ENCODE data around the gene ARHGDIG. TPM values are rescaled to one million over a fixed set of nuclear protein-coding genes. Genes with fewer than 3 reads are reported as not detected.

ARHGDIG gene
- total and polyA plus RNA-seq, 9 of the 15 experiments (the other 6 are each of a cell fraction or from before 2014, with no cell fraction given): 0.36 to 2.5 (median 0.64) TPM; not detected in 2

- 92% methylated on average over 26 of the region's 35 CpGs for WGBS (ENCODE audit: insufficient coverage, low coverage, missing lambda C conversion rate)
- DNase-seq (ENCODE audit: extremely low read depth in 1 of 4, low spot score in 3 of 4) (no peak), ATAC-seq (no peak), FAIRE-seq (no peak)
- Histone ChIP-seq H3K36me3 (ENCODE audit: control insufficient read depth, insufficient read depth, low read length) (peaks cover 21% of the 10 kb centered on the region; the same call in 2 of the 3 replicates), H3K27ac (ENCODE audit: extremely low read depth, low read depth, low read length) (no peak overlapping the region), H3K4me1 (replicated peaks in 1 of 2; ENCODE audit: control insufficient read depth in 2 of 2, insufficient read depth in 2 of 2, low read length in 2 of 2) (peaks cover 13 to 59% of the 10 kb centered on the region in 2 experiments; a peak in 4 of 5 replicates), H3K9ac (ENCODE audit: insufficient read depth in 1 of 2, low read depth in 2 of 2, low read length in 2 of 2) (no peak overlapping the region), H4K20me1 (replicated peaks; ENCODE audit: control insufficient read depth, insufficient read depth, low read length) (peaks cover 3% of the 10 kb centered on the region; the same call in 1 of the 2 replicates), H3K9me3 (replicated peaks; ENCODE audit: control insufficient read depth, insufficient read depth, low read depth, low read length) (no peaks in the 10 kb centered on the region), H2AFZ (ENCODE audit: low read depth, low read length) (no peak overlapping the region), H3K9me1 (ENCODE audit: control insufficient read depth, insufficient read depth, low read length) (peaks cover 4% of the 10 kb centered on the region), H3K79me2 (ENCODE audit: control insufficient read depth, insufficient read depth, low read length) (no peaks in the 10 kb centered on the region), H3K4me2 (ENCODE audit: insufficient read depth, low read length) (no peak overlapping the region), H3K4me3 (no peak overlapping the region), H3K27me3 (ENCODE audit: control insufficient read depth in 2 of 2, insufficient read depth in 2 of 2, low read length in 2 of 2) (no peaks in the 10 kb centered on the region; a peak in 1 of 5 replicates)
- intact Hi-C loops (cut with micrococcal nuclease) (no loop called here), in situ Hi-C loops (cut with MboI) (no loop called here)
- no TSS peak for BruUV-seq (replicated peaks)
- POLR2A ChIA-PET: interaction anchor here (0.6 to 0.8 kb wide), 3 partner anchors 10 to 114 kb away, joined by 3 read pairs; no protein-coding TSS in a partner anchor
- CTCF ChIA-PET (ENCODE audit: low intra/inter-chr PET ratio): no interaction called here
- TF ChIP-seq ZNF175 (CRISPR knock-in tag; IDR thresholded peaks at IDR 0.05; ENCODE audit: low read depth) (no peak), POLR2G (IDR thresholded peaks at IDR 0.05; ENCODE audit: low read depth, low read length) (peak; percentile 15; the same call in 1 of the 2 replicates)
Measured at GRCh38 chr16:263182-263774, 17.1 kb upstream of the ARHGDIG start.

- 91% methylated on average over 14 of the region's 17 CpGs for WGBS (ENCODE audit: insufficient coverage, low coverage, missing lambda C conversion rate)
- Histone ChIP-seq H3K4me1 (replicated peaks in 1 of 2; ENCODE audit: control insufficient read depth in 2 of 2, insufficient read depth in 2 of 2, low read length in 2 of 2) (peaks cover 10 to 61% of the 10 kb centered on the region in 2 experiments; a peak in 4 of 5 replicates), H2AFZ (ENCODE audit: low read depth, low read length) (no peak overlapping the region), H3K9me1 (ENCODE audit: control insufficient read depth, insufficient read depth, low read length) (peaks cover 4% of the 10 kb centered on the region), H3K9ac (ENCODE audit: insufficient read depth in 1 of 2, low read depth in 2 of 2, low read length in 2 of 2) (no peak overlapping the region; a peak in 1 of 4 replicates), H3K4me3 (no peak overlapping the region), H3K9me3 (replicated peaks; ENCODE audit: control insufficient read depth, insufficient read depth, low read depth, low read length) (no peaks in the 10 kb centered on the region), H3K36me3 (ENCODE audit: control insufficient read depth, insufficient read depth, low read length) (peaks cover 21% of the 10 kb centered on the region; the same call in 2 of the 3 replicates), H3K79me2 (ENCODE audit: control insufficient read depth, insufficient read depth, low read length) (no peaks in the 10 kb centered on the region), H3K27ac (ENCODE audit: extremely low read depth, low read depth, low read length) (no peak overlapping the region), H3K27me3 (ENCODE audit: control insufficient read depth in 2 of 2, insufficient read depth in 2 of 2, low read length in 2 of 2) (no peaks in the 10 kb centered on the region; a peak in 1 of 5 replicates), H4K20me1 (replicated peaks; ENCODE audit: control insufficient read depth, insufficient read depth, low read length) (peaks cover 3% of the 10 kb centered on the region; the same call in 1 of the 2 replicates), H3K4me2 (ENCODE audit: insufficient read depth, low read length) (no peak overlapping the region)
- TF ChIP-seq NONO (IDR thresholded peaks at IDR 0.05; ENCODE audit: low read depth in 2 of 2, low read length in 1 of 2) (no peak), RBM17 (IDR thresholded peaks at IDR 0.05; ENCODE audit: borderline replicate concordance, low read depth, low read length) (no peak), RBFOX2 (IDR thresholded peaks at IDR 0.05; ENCODE audit: low read depth, low read length) (no peak), RBM14 (IDR thresholded peaks at IDR 0.05; ENCODE audit: borderline replicate concordance, insufficient read depth, low read depth, low read length) (no peak), ZC3H11A (IDR thresholded peaks at IDR 0.05; ENCODE audit: low read depth, low read length) (no peak), SMAD1 (IDR thresholded peaks at IDR 0.05; ENCODE audit: low read depth, low read length, partially characterized antibody) (no peak), E4F1 (CRISPR knock-in tag; IDR thresholded peaks at IDR 0.05; ENCODE audit: borderline replicate concordance) (no peak), ARID3B (CRISPR knock-in tag; IDR thresholded peaks at IDR 0.05; ENCODE audit: borderline replicate concordance) (no peak)
- intact Hi-C loops (cut with micrococcal nuclease): no loop called here
- ChIA-PET POLR2A (interaction anchor here (0.6 to 0.8 kb wide), 3 partner anchors 9 to 114 kb away, joined by 3 read pairs; no protein-coding TSS in a partner anchor), CTCF (ENCODE audit: low intra/inter-chr PET ratio) (no interaction called here)
- no peak for FAIRE-seq
- no peak for ATAC-seq
- no TSS peak for BruUV-seq (replicated peaks)
- no peak for DNase-seq (ENCODE audit: extremely low read depth in 1 of 4, low spot score in 3 of 4)
- in situ Hi-C loops (cut with MboI): no loop called here
Measured at GRCh38 chr16:263944-264343, 16.4 kb upstream of the ARHGDIG start.
